Mesendoderm (in vitro differentiated cells): ENCODE data around the gene WDCP.
A peak's percentile ranks its signal among the peaks of the same experiment; 100 is the strongest.

ENCODE experiments used
- DNase-seq: peaks from one replicate; pipeline ENCODE4 v3.0.0; 2013
- H2AK5ac ChIP-seq: 2 replicates; pipeline ENCODE4 v1.6.1; 2013; ENCODE audit warnings: low read length, inconsistent platforms
- H2BK120ac ChIP-seq: 2 replicates; pipeline ENCODE4 v1.6.1; 2013; ENCODE audit warnings: low read depth, mild to moderate bottlenecking, low read length, moderate library complexity, mixed read lengths
- H2BK15ac ChIP-seq: replicated peaks from 2 replicates; pipeline ENCODE4 v1.6.1; 2013; ENCODE audit warnings: low read depth, mild to moderate bottlenecking, moderate library complexity
- H2BK5ac ChIP-seq: 2 replicates; pipeline ENCODE4 v1.6.1; 2013; ENCODE audit warnings: low read length, inconsistent platforms
- H3K18ac ChIP-seq: 2 replicates; pipeline ENCODE4 v1.6.1; 2013; ENCODE audit warnings: mild to moderate bottlenecking, low read length, mixed read lengths
- H3K23ac ChIP-seq: one replicate; pipeline ENCODE4 v1.6.1; 2013; ENCODE audit warnings: low read length
- H3K27ac ChIP-seq: 2 replicates; pipeline ENCODE4 v1.5.1; 2013; ENCODE audit warnings: low read depth, mild to moderate bottlenecking, inconsistent platforms, low read length, moderate library complexity
- H3K27me3 ChIP-seq: 2 replicates; pipeline ENCODE4 v1.6.1; 2013; ENCODE audit warnings: low read length, control low read depth, mild to moderate bottlenecking, inconsistent platforms; ENCODE audit not compliant: insufficient read depth, poor library complexity
- H3K36me3 ChIP-seq: 2 replicates; pipeline ENCODE4 v1.6.1; 2013; ENCODE audit warnings: low read length, inconsistent platforms; ENCODE audit not compliant: control insufficient read depth, insufficient read depth
- H3K4ac ChIP-seq: one replicate; pipeline ENCODE4 v1.6.1; 2013; ENCODE audit warnings: low read depth, mild to moderate bottlenecking, low read length, moderate library complexity
- H3K4me1 ChIP-seq: 2 replicates; pipeline ENCODE4 v1.6.1; 2013; ENCODE audit warnings: low read depth, low read length, inconsistent platforms; ENCODE audit not compliant: control insufficient read depth
- H3K4me2 ChIP-seq: 2 replicates; pipeline ENCODE4 v1.6.1; 2013; ENCODE audit warnings: low read length
- H3K4me3 ChIP-seq: 2 replicates; pipeline ENCODE4 v1.5.1; 2013; ENCODE audit warnings: mild to moderate bottlenecking, low read length
- H3K56ac ChIP-seq: one replicate; pipeline ENCODE4 v1.6.1; 2013; ENCODE audit warnings: low read length
- H3K79me1 ChIP-seq: 2 replicates; pipeline ENCODE4 v1.6.1; 2013; ENCODE audit warnings: low read length, inconsistent platforms
- H3K79me2 ChIP-seq: 2 replicates; pipeline ENCODE4 v1.6.1; 2013; ENCODE audit warnings: mild to moderate bottlenecking, low read length; ENCODE audit not compliant: control insufficient read depth, insufficient read depth
- H3K9ac ChIP-seq: 2 replicates; pipeline ENCODE4 v1.6.1; 2013; ENCODE audit warnings: low read length, inconsistent platforms
- H4K5ac ChIP-seq: one replicate; pipeline ENCODE4 v1.6.1; 2013; ENCODE audit warnings: low read length
- H4K8ac ChIP-seq: one replicate; pipeline ENCODE4 v1.6.1; 2013; ENCODE audit warnings: low read depth, mild to moderate bottlenecking, control low read depth, low read length, moderate library complexity
- WGBS: extraction: QIAGEN DNeasy Blood & Tissue Kit; methylation state at CpG from one replicate; pipeline ENCODE4 v1.1.7; 2013; ENCODE audit warnings: low lambda C conversion rate, missing lambda C conversion rate; ENCODE audit not compliant: insufficient coverage; ENCODE audit errors: extremely low coverage; 5-methylcytosine and 5-hydroxymethylcytosine counted together

The WDCP gene

DNA sequence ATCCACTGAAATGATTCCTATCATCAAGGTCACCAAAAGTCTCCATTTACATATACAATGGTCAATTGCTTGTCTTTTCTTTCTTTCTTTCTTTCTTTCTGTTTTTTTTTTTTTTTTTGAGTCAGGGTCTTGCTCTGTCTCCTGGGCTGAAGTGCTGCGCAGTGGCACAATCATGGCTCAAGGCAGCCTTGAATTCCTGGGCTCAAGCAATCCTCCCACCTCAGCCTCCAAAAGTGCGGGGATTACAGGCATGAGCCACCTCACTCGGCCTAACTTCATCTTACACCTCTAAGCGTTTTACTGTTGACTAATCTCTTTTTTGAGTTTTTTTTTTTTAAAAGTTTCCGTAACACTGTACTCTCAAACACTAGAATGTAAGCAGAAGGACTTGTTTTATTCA, 28.1 kb upstream of the WDCP start:
- H3K18ac ChIP-seq = no peak overlapping the region
- peak overlapping the region; percentile 97 for H3K4me2 ChIP-seq

DNA sequence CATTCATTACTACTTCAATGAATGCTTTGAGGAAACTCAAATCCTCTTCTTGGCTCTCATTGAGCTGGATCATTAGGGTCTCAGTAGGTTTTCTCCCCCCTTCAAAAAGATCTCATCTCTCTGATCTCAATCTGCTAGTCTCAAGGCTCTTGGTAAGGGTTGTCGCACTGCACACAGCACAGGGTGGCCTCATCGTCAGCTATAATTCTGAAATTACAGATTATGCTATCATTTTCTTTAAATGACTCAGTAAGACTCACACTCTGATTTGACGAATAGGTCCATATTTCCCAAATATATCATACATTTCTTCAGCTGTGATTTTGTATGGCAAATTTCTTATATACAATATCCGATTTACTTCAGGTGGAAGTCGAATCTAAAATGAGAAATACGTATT, 26.6 kb upstream of the WDCP start:
- Histone ChIP-seq H4K8ac (no peak overlapping the region), H3K4me2 (no peak overlapping the region), H3K27me3 (no peaks in the 10 kb centered on the region), H2BK120ac (no peak overlapping the region), H2BK5ac (no peak overlapping the region), H3K4ac (no peak overlapping the region), H2BK15ac (no peak overlapping the region), H3K4me1 (no peaks in the 10 kb centered on the region), H3K4me3 (no peak overlapping the region), H4K5ac (no peak overlapping the region), H3K23ac (no peak overlapping the region), H3K27ac (no peak overlapping the region), H2AK5ac (no peak overlapping the region), H3K36me3 (peaks cover 5% of the 10 kb centered on the region), H3K79me1 (peaks cover 12% of the 10 kb centered on the region), H3K9ac (no peak overlapping the region), H3K56ac (no peak overlapping the region), H3K18ac (no peak overlapping the region), H3K79me2 (peaks cover 11% of the 10 kb centered on the region)
- DNase-seq = no peak
- 100% methylated on average over 3 of the region's 6 CpGs for WGBS

More for the DNA sequence above, 28.1 kb upstream of the WDCP start:
- Histone ChIP-seq H3K56ac (peak overlapping the region; percentile 100), H3K23ac (no peak overlapping the region), H3K27ac (no peak overlapping the region), H2BK5ac (no peak overlapping the region), H3K4ac (no peak overlapping the region), H3K79me2 (peaks cover 11% of the 10 kb centered on the region), H3K27me3 (no peaks in the 10 kb centered on the region), H2AK5ac (no peak overlapping the region), H4K8ac (no peak overlapping the region), H3K4me1 (no peaks in the 10 kb centered on the region), H3K4me3 (peak overlapping the region; percentile 99), H2BK120ac (no peak overlapping the region), H3K36me3 (peaks cover 4% of the 10 kb centered on the region), H2BK15ac (no peak overlapping the region), H4K5ac (no peak overlapping the region), H3K79me1 (peaks cover 7% of the 10 kb centered on the region), H3K9ac (peak overlapping the region; percentile 95)
- no peak for DNase-seq
- no CpG with 5 or more reads among the region's 5 CpGs for WGBS

DNA sequence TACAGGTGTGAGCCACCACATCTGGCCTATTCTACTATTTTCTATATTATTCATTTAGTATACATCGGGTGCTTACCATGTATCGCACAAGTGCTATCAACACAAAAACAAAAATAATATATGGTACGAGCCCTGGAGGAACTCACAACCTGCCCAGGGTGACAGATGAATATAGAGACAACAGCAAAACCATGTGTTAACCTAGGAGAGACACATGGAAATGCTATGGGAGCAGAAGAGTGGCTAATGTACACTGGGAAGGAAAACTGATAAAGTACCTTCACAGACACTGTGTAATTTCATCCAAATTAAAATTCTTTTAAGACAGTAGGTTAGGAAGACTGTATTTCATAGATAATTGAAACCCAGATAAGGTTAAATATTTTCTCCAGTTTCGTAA, 25.1 kb upstream of the WDCP start:
- DNase-seq = no peak
- Histone ChIP-seq H3K18ac (no peak overlapping the region), H3K4me3 (no peak overlapping the region), H4K8ac (no peak overlapping the region), H3K23ac (no peak overlapping the region), H3K9ac (no peak overlapping the region), H3K4ac (no peak overlapping the region), H2BK15ac (no peak overlapping the region), H3K27me3 (no peaks in the 10 kb centered on the region), H3K36me3 (peaks cover 5% of the 10 kb centered on the region), H2BK5ac (no peak overlapping the region), H2AK5ac (no peak overlapping the region), H3K56ac (no peak overlapping the region), H3K4me2 (no peak overlapping the region), H4K5ac (no peak overlapping the region), H3K4me1 (no peaks in the 10 kb centered on the region), H3K79me1 (peaks cover 12% of the 10 kb centered on the region), H2BK120ac (no peak overlapping the region), H3K79me2 (peaks cover 11% of the 10 kb centered on the region), H3K27ac (no peak overlapping the region)
- WGBS = no CpG with 5 or more reads among the region's 4 CpGs

DNA sequence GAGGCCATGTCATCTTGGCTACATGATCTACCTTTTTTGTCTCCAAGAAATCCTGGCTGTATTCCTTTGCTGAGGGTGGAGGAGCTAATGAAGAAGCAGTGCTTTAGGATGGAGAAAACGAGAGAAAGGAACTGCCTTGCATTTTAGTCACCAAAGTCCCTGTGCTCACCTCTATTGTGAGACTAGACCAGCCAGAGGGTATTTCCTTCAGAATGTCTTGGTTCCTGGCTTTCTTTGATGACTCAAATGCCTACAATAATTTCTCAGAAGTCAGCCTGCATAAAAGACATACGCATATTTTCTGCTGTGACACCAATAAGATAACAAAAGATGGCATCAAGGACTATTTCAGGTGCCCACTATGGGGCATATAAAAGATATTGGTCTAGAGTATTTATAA, 18.1 kb upstream of the WDCP start:
- H3K4me1 ChIP-seq = no peaks in the 10 kb centered on the region
- H2AK5ac ChIP-seq = no peak overlapping the region
- no peak overlapping the region for H3K56ac ChIP-seq
- no peak overlapping the region for H4K8ac ChIP-seq
- peaks cover 4% of the 10 kb centered on the region for H3K79me1 ChIP-seq
- no peak overlapping the region for H3K27ac ChIP-seq
- H4K5ac ChIP-seq = no peak overlapping the region
- no peak for DNase-seq
- no peak overlapping the region for H2BK5ac ChIP-seq
- no CpG with 5 or more reads among the region's 2 CpGs for WGBS
- H3K23ac ChIP-seq = no peak overlapping the region
- no peak overlapping the region for H3K4me2 ChIP-seq
- H3K9ac ChIP-seq = no peak overlapping the region
- no peak overlapping the region for H2BK120ac ChIP-seq
- no peaks in the 10 kb centered on the region for H3K79me2 ChIP-seq
- no peak overlapping the region for H2BK15ac ChIP-seq
- peaks cover 2% of the 10 kb centered on the region for H3K36me3 ChIP-seq
- H3K4me3 ChIP-seq = no peak overlapping the region
- H3K4ac ChIP-seq = no peak overlapping the region
- H3K18ac ChIP-seq = no peak overlapping the region
- no peaks in the 10 kb centered on the region for H3K27me3 ChIP-seq

DNA sequence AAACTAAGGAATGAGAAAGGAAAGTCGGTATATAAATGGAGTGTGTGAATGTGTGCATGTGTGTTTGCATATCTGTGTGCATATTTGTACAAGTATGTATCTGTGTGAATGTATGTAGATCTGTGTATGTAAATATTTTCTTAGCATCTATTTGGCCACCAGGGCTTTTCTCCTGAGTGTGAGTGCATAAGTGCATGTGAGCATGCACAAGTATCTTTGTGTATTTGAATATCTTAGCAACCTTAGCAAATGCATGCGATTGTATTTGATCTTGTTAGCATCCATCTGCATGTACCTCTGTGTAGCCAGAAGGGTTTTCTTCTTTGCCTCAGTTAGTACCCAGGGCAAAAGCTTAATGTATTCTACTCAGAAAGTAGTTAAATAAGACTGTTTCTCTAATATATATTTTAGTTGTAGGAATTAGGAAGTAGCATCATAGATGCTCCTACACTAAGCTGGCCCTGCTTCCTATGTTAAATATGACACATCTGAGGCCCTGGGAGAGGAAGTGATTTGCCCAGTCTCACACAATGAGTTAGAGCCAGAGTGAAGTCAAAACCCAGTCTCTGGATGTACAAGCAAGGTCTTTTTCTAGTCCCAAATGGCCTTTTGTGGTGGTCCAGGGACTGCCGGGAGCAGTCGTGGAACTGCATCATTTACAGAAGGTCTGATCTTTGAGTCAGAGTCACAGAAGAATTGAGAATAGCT, 11.5 kb upstream of the WDCP start:
- H3K4me2 ChIP-seq = no peak overlapping the region
- H4K8ac ChIP-seq = no peak overlapping the region
- H2BK15ac ChIP-seq = no peak overlapping the region
- H2AK5ac ChIP-seq = no peak overlapping the region
- no peak overlapping the region for H2BK120ac ChIP-seq
- no peaks in the 10 kb centered on the region for H3K36me3 ChIP-seq
- no peak overlapping the region for H3K23ac ChIP-seq
- DNase-seq = no peak
- H3K4me1 ChIP-seq = no peaks in the 10 kb centered on the region
- WGBS = no CpG with 5 or more reads among the region's 4 CpGs
- H4K5ac ChIP-seq = no peak overlapping the region
- H3K79me1 ChIP-seq = no peaks in the 10 kb centered on the region
- H3K4ac ChIP-seq = no peak overlapping the region
- H2BK5ac ChIP-seq = no peak overlapping the region
- no peak overlapping the region for H3K18ac ChIP-seq
- H3K4me3 ChIP-seq = no peak overlapping the region
- no peak overlapping the region for H3K27ac ChIP-seq
- no peak overlapping the region for H3K56ac ChIP-seq
- H3K9ac ChIP-seq = no peak overlapping the region
- no peaks in the 10 kb centered on the region for H3K27me3 ChIP-seq
- H3K79me2 ChIP-seq = no peaks in the 10 kb centered on the region

DNA sequence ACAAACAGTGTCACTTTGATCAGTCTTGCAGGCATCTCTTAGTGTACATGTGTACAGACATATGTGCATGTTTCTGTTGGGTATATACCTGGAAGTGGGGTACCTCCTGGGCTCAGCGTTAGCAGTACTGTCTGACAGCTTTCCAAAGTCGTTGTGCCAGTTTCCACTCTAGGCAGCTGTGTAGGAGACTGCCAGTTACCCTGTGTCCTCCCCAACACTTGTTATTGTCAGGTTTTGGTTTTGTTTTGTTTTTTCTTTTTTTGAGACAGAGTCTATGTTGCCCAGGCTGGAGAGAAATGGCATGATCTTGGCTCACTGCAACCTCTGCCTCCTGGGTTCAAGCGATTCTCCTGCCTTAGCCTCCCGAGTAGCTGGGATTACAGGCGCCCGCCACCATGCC, 8.6 kb upstream of the WDCP start:
- H3K27ac ChIP-seq = no peak overlapping the region
- no peak overlapping the region for H3K4me2 ChIP-seq
- no peaks in the 10 kb centered on the region for H3K79me1 ChIP-seq
- H3K4me3 ChIP-seq = no peak overlapping the region
- H4K5ac ChIP-seq = no peak overlapping the region
- H3K4ac ChIP-seq = no peak overlapping the region
- H3K56ac ChIP-seq = no peak overlapping the region
- no peak overlapping the region for H4K8ac ChIP-seq
- H3K4me1 ChIP-seq = no peaks in the 10 kb centered on the region
- H2BK15ac ChIP-seq = no peak overlapping the region
- H3K23ac ChIP-seq = no peak overlapping the region
- H3K18ac ChIP-seq = no peak overlapping the region
- no peaks in the 10 kb centered on the region for H3K79me2 ChIP-seq
- no peak overlapping the region for H3K9ac ChIP-seq
- no peak overlapping the region for H2AK5ac ChIP-seq
- H2BK120ac ChIP-seq = no peak overlapping the region
- no CpG with 5 or more reads among the region's 6 CpGs for WGBS
- DNase-seq = no peak
- H3K36me3 ChIP-seq = no peaks in the 10 kb centered on the region
- H2BK5ac ChIP-seq = no peak overlapping the region
- H3K27me3 ChIP-seq = no peaks in the 10 kb centered on the region
